ENCODE measurements around the gene MEGF11.

MEGF11 gene

GRCh38 chr15:66253418-66254088 lies at the start of gene MEGF11:
Gene MEGF11, minus strand, starts transcription at chr15:66253750. Its CDS starts 125,347 bp downstream, at chr15:66128403.
- peak within 1 kb of the TSS; percentile 76 for H3K4me3 ChIP-seq (ENCODE audit: low read length)

GRCh38 chr15:66302489-66303278 lies 49.1 kb upstream of the MEGF11 start:
- peaks cover 7% of the 10 kb centered on the region for H3K4me1 ChIP-seq (ENCODE audit: control insufficient read depth, insufficient read depth, low read length)
- peak overlapping the region; percentile 2 for H3K9ac ChIP-seq (ENCODE audit: low read length)
- H3K36me3 ChIP-seq (ENCODE audit: control insufficient read depth, insufficient read depth, low read length, severe bottlenecking), result no peaks in the 10 kb centered on the region
- no peaks in the 10 kb centered on the region for H3K9me3 ChIP-seq (ENCODE audit: control insufficient read depth, low read length)
- no peak for DNase-seq (ENCODE audit: low read depth)
- no peaks in the 10 kb centered on the region for H3K27me3 ChIP-seq (replicated peaks; ENCODE audit: control insufficient read depth, insufficient read depth, low read length)
- H3K4me3 ChIP-seq (ENCODE audit: low read length), result no peak overlapping the region

More at GRCh38 chr15:66253418-66254088, at the start of gene MEGF11:
- Histone ChIP-seq H3K27me3 (replicated peaks; ENCODE audit: control insufficient read depth, insufficient read depth, low read length) (peaks cover 81% of the 10 kb centered on the region), H3K9me3 (ENCODE audit: control insufficient read depth, low read length) (no peaks in the 10 kb centered on the region), H3K36me3 (ENCODE audit: control insufficient read depth, insufficient read depth, low read length, severe bottlenecking) (no peaks in the 10 kb centered on the region), H3K4me1 (ENCODE audit: control insufficient read depth, insufficient read depth, low read length) (peaks cover 9% of the 10 kb centered on the region), H3K9ac (ENCODE audit: low read length) (no peak within 1 kb of the TSS)
- DNase-seq (ENCODE audit: low read depth), result peak; percentile 64

- H3K36me3 ChIP-seq (ENCODE audit: control insufficient read depth, insufficient read depth, low read length, severe bottlenecking), result no peaks in the 10 kb centered on the region
- no peak for DNase-seq (ENCODE audit: low read depth)
Observed at GRCh38 chr15:66298803-66299251, 45.3 kb upstream of the MEGF11 start.

GRCh38 chr15:66296186-66296585 lies 42.6 kb upstream of the MEGF11 start:
- Histone ChIP-seq H3K4me3 (ENCODE audit: low read length) (no peak overlapping the region), H3K36me3 (ENCODE audit: control insufficient read depth, insufficient read depth, low read length, severe bottlenecking) (no peaks in the 10 kb centered on the region), H3K9ac (ENCODE audit: low read length) (no peak overlapping the region), H3K27me3 (replicated peaks; ENCODE audit: control insufficient read depth, insufficient read depth, low read length) (no peaks in the 10 kb centered on the region), H3K4me1 (ENCODE audit: control insufficient read depth, insufficient read depth, low read length) (peaks cover 22% of the 10 kb centered on the region), H3K9me3 (ENCODE audit: control insufficient read depth, low read length) (no peaks in the 10 kb centered on the region)
- DNase-seq (ENCODE audit: low read depth), result no peak

More at GRCh38 chr15:66298803-66299251, 45.3 kb upstream of the MEGF11 start:
- no peak overlapping the region for H3K9ac ChIP-seq (ENCODE audit: low read length)
- H3K4me1 ChIP-seq (ENCODE audit: control insufficient read depth, insufficient read depth, low read length), result peaks cover 21% of the 10 kb centered on the region
- H3K9me3 ChIP-seq (ENCODE audit: control insufficient read depth, low read length), result no peaks in the 10 kb centered on the region
- no peaks in the 10 kb centered on the region for H3K27me3 ChIP-seq (replicated peaks; ENCODE audit: control insufficient read depth, insufficient read depth, low read length)
- no peak overlapping the region for H3K4me3 ChIP-seq (ENCODE audit: low read length)

GRCh38 chr15:66294932-66295235 lies 41.3 kb upstream of the MEGF11 start:
- Histone ChIP-seq H3K27me3 (replicated peaks; ENCODE audit: control insufficient read depth, insufficient read depth, low read length) (no peaks in the 10 kb centered on the region), H3K4me1 (ENCODE audit: control insufficient read depth, insufficient read depth, low read length) (peaks cover 22% of the 10 kb centered on the region), H3K36me3 (ENCODE audit: control insufficient read depth, insufficient read depth, low read length, severe bottlenecking) (no peaks in the 10 kb centered on the region), H3K4me3 (ENCODE audit: low read length) (peak overlapping the region; percentile 79), H3K9ac (ENCODE audit: low read length) (peak overlapping the region; percentile 92), H3K9me3 (ENCODE audit: control insufficient read depth, low read length) (no peaks in the 10 kb centered on the region)
- peak; percentile 51 for DNase-seq (ENCODE audit: low read depth)

GRCh38 chr15:66294157-66294931 lies 40.8 kb upstream of the MEGF11 start:
- no peaks in the 10 kb centered on the region for H3K9me3 ChIP-seq (ENCODE audit: control insufficient read depth, low read length)
- peak; percentile 52 for DNase-seq (ENCODE audit: low read depth)

GRCh38 chr15:66293419-66294156 lies 40.0 kb upstream of the MEGF11 start, which contains the start of gene DIS3L:
Gene DIS3L, plus strand, starts transcription at chr15:66293568. Its CDS starts 29 bp downstream, at chr15:66293597.
- H3K9me3 ChIP-seq (ENCODE audit: control insufficient read depth, low read length), result no peaks in the 10 kb centered on the region
- H3K9ac ChIP-seq (ENCODE audit: low read length), result peak within 1 kb of the TSS; percentile 92
- DNase-seq (ENCODE audit: low read depth), result peak; percentile 81
- H3K4me1 ChIP-seq (ENCODE audit: control insufficient read depth, insufficient read depth, low read length), result peaks cover 22% of the 10 kb centered on the region
- no peaks in the 10 kb centered on the region for H3K27me3 ChIP-seq (replicated peaks; ENCODE audit: control insufficient read depth, insufficient read depth, low read length)
- no peaks in the 10 kb centered on the region for H3K36me3 ChIP-seq (ENCODE audit: control insufficient read depth, insufficient read depth, low read length, severe bottlenecking)
- peak within 1 kb of the TSS; percentile 79 for H3K4me3 ChIP-seq (ENCODE audit: low read length)

More at GRCh38 chr15:66294157-66294931, 40.8 kb upstream of the MEGF11 start:
- Histone ChIP-seq H3K36me3 (ENCODE audit: control insufficient read depth, insufficient read depth, low read length, severe bottlenecking) (no peaks in the 10 kb centered on the region), H3K9ac (ENCODE audit: low read length) (peak overlapping the region; percentile 92), H3K27me3 (replicated peaks; ENCODE audit: control insufficient read depth, insufficient read depth, low read length) (no peaks in the 10 kb centered on the region), H3K4me3 (ENCODE audit: low read length) (peak overlapping the region; percentile 79), H3K4me1 (ENCODE audit: control insufficient read depth, insufficient read depth, low read length) (peaks cover 22% of the 10 kb centered on the region)

- no peaks in the 10 kb centered on the region for H3K27me3 ChIP-seq (replicated peaks; ENCODE audit: control insufficient read depth, insufficient read depth, low read length)
- peaks cover 22% of the 10 kb centered on the region for H3K4me1 ChIP-seq (ENCODE audit: control insufficient read depth, insufficient read depth, low read length)
- H3K4me3 ChIP-seq (ENCODE audit: low read length), result peak overlapping the region; percentile 79
- DNase-seq (ENCODE audit: low read depth), result peak; percentile 9
- peak overlapping the region; percentile 92 for H3K9ac ChIP-seq (ENCODE audit: low read length)
- no peaks in the 10 kb centered on the region for H3K36me3 ChIP-seq (ENCODE audit: control insufficient read depth, insufficient read depth, low read length, severe bottlenecking)
- no peaks in the 10 kb centered on the region for H3K9me3 ChIP-seq (ENCODE audit: control insufficient read depth, low read length)
Observed at GRCh38 chr15:66292571-66293418, 39.2 kb upstream of the MEGF11 start.

GRCh38 chr15:66291816-66292570 lies 38.4 kb upstream of the MEGF11 start:
- Histone ChIP-seq H3K4me3 (ENCODE audit: low read length) (no peak overlapping the region), H3K9me3 (ENCODE audit: control insufficient read depth, low read length) (no peaks in the 10 kb centered on the region), H3K4me1 (ENCODE audit: control insufficient read depth, insufficient read depth, low read length) (peaks cover 22% of the 10 kb centered on the region), H3K9ac (ENCODE audit: low read length) (peak overlapping the region; percentile 92), H3K36me3 (ENCODE audit: control insufficient read depth, insufficient read depth, low read length, severe bottlenecking) (no peaks in the 10 kb centered on the region), H3K27me3 (replicated peaks; ENCODE audit: control insufficient read depth, insufficient read depth, low read length) (no peaks in the 10 kb centered on the region)
- DNase-seq (ENCODE audit: low read depth), result no peak
